ENCODE data around the gene COX7B. TPM values are rescaled to one million over a fixed set of nuclear protein-coding genes. Genes with fewer than 3 reads are reported as not detected.
A peak's percentile ranks its signal among the peaks of the same experiment; 100 is the strongest.
"Not testable (repeated sequence)": the region's sequence is repeated elsewhere in the genome, so short reads cannot be mapped to it uniquely, and the experiment has no call there.

The COX7B gene, protein sequence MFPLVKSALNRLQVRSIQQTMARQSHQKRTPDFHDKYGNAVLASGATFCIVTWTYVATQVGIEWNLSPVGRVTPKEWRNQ
- total RNA-seq (110 TPM), polyA plus RNA-seq (100 to 1,000 TPM; 395 to 504 (median 424) TPM)

DNA sequence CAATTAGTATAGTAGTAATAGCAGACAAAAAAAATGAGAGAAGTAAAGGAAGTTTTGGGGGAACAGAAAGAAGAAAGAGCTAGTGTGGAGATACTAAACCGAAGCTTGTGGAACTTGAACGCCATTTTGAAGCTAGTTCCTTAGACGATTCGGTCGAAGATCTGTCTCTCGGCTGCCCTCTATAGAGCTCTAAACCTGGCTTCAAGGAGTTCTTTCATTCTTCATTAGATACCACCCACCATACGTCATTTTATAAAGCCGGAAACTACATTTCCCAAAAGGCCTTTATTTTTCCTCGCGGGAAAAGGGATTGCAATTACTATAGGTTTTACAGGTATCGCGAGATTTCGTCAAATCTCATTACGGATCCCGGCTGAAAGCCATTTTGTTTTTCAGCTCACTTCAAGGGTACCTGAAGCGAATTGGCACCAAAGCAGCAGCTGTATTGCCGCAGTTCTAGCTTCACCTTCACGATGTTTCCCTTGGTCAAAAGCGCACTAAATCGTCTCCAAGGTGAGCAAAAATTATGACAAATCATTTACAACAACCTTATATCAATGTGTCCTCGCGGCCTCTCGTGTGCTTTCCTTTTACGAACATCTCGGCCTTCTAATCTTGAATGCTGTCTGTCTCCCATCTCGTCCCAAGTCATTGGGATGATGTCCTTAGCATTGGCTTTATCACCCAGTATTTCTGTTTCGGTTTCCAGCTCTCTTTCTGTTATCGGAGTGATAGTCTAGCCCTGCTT is at the start of gene COX7B:
Gene COX7B, plus strand, starts transcription at position 388 of the 748 bp plus-strand sequence. Its CDS starts 86 bp downstream, at position 474.
- H3K4me1 ChIP-seq (ENCODE audit: control insufficient read depth, insufficient read depth, low read length, poor library complexity, severe bottlenecking) = peaks cover 18% of the 10 kb centered on the region
- Mint-ChIP-seq H3K36me3 (peaks cover 6% of the 10 kb centered on the region), H3K9me3 (peaks cover 0 to 4% (median 0%) of the 10 kb centered on the region in 7 donors), H3K27ac (peak within 1 kb of the TSS; percentile 83 to 98 (median 96)), H3K4me1 (peaks cover 5 to 39% (median 20%) of the 10 kb centered on the region in 4 donors), H3K27me3 (no peaks in the 10 kb centered on the region), H3K4me3 (peak within 1 kb of the TSS; percentile 85 to 98 (median 92))
- no peaks in the 10 kb centered on the region for H3K27me3 ChIP-seq (ENCODE audit: control insufficient read depth, insufficient read depth, low read length)
- peak within 1 kb of the TSS; percentile 90 for H3K27ac ChIP-seq (ENCODE audit: insufficient read depth, low read length, poor library complexity, severe bottlenecking)
- peak within 1 kb of the TSS; percentile 98 for H3K4me3 ChIP-seq (ENCODE audit: low read depth, low read length)
- DNase-seq (peak; percentile 69 to 94 (median 89)), ATAC-seq (ENCODE audit: low read depth in 2 of 2) (peak; percentile 62 to 70)
- H3K9me3 ChIP-seq (ENCODE audit: control insufficient read depth in 2 of 2, low read length in 2 of 2) = no peaks in the 10 kb centered on the region
- H3K36me3 ChIP-seq (ENCODE audit: control insufficient read depth, insufficient read depth, low read length) = peaks cover 5% of the 10 kb centered on the region

DNA sequence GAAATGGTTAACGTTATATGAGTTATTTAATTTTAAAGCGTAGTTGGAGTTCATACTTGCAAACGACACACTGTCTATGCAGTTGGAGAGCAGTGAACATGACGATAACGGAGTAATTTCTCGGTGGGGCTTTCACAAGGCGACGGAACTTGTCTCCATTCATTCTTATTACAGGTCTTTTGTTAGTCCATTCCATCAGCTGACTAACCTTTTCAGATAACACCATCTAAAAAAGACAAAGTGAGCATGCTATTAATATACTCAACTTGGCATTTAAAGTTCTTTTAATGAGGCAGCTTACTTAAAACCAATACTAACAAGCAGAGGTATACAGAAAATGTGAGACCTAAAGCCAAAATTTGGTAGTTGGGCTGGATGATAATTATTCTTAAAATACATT is 23.9 kb upstream of the COX7B start:
- Histone ChIP-seq H3K4me3 (ENCODE audit: low read depth, low read length) (no peak overlapping the region), H3K9me3 (ENCODE audit: control insufficient read depth in 2 of 2, low read length in 2 of 2) (no peaks in the 10 kb centered on the region), H3K36me3 (ENCODE audit: control insufficient read depth, insufficient read depth, low read length) (peaks cover 21% of the 10 kb centered on the region), H3K4me1 (ENCODE audit: control insufficient read depth, insufficient read depth, low read length, poor library complexity, severe bottlenecking) (no peaks in the 10 kb centered on the region), H3K27ac (ENCODE audit: insufficient read depth, low read length, poor library complexity, severe bottlenecking) (no peak overlapping the region), H3K27me3 (ENCODE audit: control insufficient read depth, insufficient read depth, low read length) (no peaks in the 10 kb centered on the region)
- Mint-ChIP-seq H3K27ac (no peak overlapping the region), H3K27me3 (no peaks in the 10 kb centered on the region), H3K4me3 (no peak overlapping the region), H3K9me3 (no peaks in the 10 kb centered on the region), H3K36me3 (peaks cover 14% of the 10 kb centered on the region), H3K4me1 (peaks cover 0 to 10% (median 3%) of the 10 kb centered on the region in 4 donors)
- DNase-seq = no peak
- ATAC-seq (ENCODE audit: low read depth in 2 of 2) = no peak

DNA sequence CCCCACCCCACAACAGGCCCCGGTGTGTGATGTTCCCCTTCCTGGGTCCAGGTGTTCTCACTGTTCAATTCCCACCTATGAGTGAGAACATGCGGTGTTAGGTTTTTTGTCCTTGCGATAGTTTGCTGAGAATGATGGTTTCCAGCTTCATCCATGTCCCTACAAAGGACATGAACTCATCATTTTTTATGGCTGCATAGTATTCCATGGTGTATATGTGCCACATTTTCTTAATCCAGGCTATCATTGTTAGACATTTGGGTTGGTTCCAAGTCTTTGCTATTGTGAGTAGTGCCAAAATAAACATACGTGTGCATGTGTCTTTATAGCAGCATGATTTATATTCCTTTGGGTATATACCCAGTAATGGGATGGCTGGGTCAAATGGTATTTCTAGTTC is 17.9 kb upstream of the COX7B start:
- H3K9me3 Mint-ChIP-seq; H3K27me3 Mint-ChIP-seq; H3K36me3 ChIP-seq (ENCODE audit: control insufficient read depth, insufficient read depth, low read length); H3K27me3 ChIP-seq (ENCODE audit: control insufficient read depth, insufficient read depth, low read length); ATAC-seq (ENCODE audit: low read depth in 2 of 2); H3K4me1 ChIP-seq (ENCODE audit: control insufficient read depth, insufficient read depth, low read length, poor library complexity, severe bottlenecking); DNase-seq; H3K36me3 Mint-ChIP-seq; H3K4me3 ChIP-seq (ENCODE audit: low read depth, low read length); H3K27ac ChIP-seq (ENCODE audit: insufficient read depth, low read length, poor library complexity, severe bottlenecking); H3K4me3 Mint-ChIP-seq; H3K9me3 ChIP-seq (ENCODE audit: control insufficient read depth in 2 of 2, low read length in 2 of 2); H3K27ac Mint-ChIP-seq: not testable (repeated sequence)
- H3K4me1 Mint-ChIP-seq = peaks cover 0 to 11% (median 1%) of the 10 kb centered on the region in 4 donors

DNA sequence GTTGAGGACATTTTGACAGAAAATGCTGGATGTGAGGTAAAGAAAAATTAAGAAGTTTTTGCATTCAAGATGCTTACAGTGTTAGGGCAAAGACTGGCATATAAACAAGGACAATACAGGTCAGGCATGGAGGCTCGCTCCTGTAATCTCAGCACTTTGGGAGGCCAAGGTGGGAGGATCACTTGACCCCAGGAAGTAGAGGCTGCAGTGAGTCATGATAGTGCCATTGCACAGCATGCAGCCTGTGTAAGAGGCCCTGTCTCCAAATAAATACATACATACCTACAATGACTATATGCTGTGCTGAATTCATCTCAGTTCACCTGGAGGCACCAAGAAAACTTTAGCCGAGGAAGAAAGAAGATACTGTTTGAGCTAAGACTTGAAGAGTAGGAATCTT is 6.4 kb upstream of the COX7B start:
- H3K4me1 ChIP-seq (ENCODE audit: control insufficient read depth, insufficient read depth, low read length, poor library complexity, severe bottlenecking) = peaks cover 16% of the 10 kb centered on the region
- no peak overlapping the region for H3K27ac ChIP-seq (ENCODE audit: insufficient read depth, low read length, poor library complexity, severe bottlenecking)
- peaks cover 8 to 43% (median 25%) of the 10 kb centered on the region in 4 donors for H3K4me1 Mint-ChIP-seq
- H3K36me3 ChIP-seq (ENCODE audit: control insufficient read depth, insufficient read depth, low read length) = no peaks in the 10 kb centered on the region
- peak overlapping the region in 3 of 4 donors; percentile 5 to 44 (median 42) for H3K4me3 Mint-ChIP-seq
- peaks cover 4% of the 10 kb centered on the region for H3K36me3 Mint-ChIP-seq
- peak overlapping the region; percentile 95 for H3K4me3 ChIP-seq (ENCODE audit: low read depth, low read length)
- H3K9me3 ChIP-seq (ENCODE audit: control insufficient read depth in 2 of 2, low read length in 2 of 2) = no peaks in the 10 kb centered on the region
- no peaks in the 10 kb centered on the region for H3K27me3 ChIP-seq (ENCODE audit: control insufficient read depth, insufficient read depth, low read length)
- no peaks in the 10 kb centered on the region for H3K27me3 Mint-ChIP-seq
- H3K9me3 Mint-ChIP-seq = peaks cover 0 to 6% (median 0%) of the 10 kb centered on the region in 7 donors
- no peak overlapping the region for H3K27ac Mint-ChIP-seq
- no peak for ATAC-seq (ENCODE audit: low read depth in 2 of 2)
- DNase-seq = no peak

DNA sequence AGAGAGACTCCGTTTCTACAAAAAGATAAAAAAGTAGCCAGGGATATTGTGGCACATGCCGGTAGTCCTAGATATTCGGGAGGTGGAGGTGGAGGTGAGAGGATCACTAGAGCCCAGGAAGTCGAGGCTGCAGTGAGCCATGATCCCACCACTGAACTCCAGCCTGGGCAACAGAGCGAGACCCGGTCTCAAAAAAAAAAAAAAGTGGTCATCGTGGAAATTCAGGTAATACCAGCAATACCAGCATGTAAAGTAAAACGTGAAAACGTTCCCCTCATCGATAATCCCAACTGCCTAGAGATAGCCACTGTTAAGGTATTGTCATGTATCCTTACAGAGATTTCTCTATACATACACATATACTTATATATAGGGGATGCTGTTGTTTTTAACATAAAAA is 5.6 kb upstream of the COX7B start:
- Mint-ChIP-seq H3K4me1 (peaks cover 5 to 41% (median 22%) of the 10 kb centered on the region in 4 donors), H3K9me3 (peaks cover 0 to 6% (median 0%) of the 10 kb centered on the region in 7 donors), H3K4me3 (peak overlapping the region; percentile 92 to 98 (median 94)), H3K27ac (peak overlapping the region in 2 of 3 donors; percentile 97 to 99), H3K27me3 (no peaks in the 10 kb centered on the region), H3K36me3 (peaks cover 4% of the 10 kb centered on the region)
- Histone ChIP-seq H3K9me3 (ENCODE audit: control insufficient read depth in 2 of 2, low read length in 2 of 2) (no peaks in the 10 kb centered on the region), H3K4me3 (ENCODE audit: low read depth, low read length) (peak overlapping the region; percentile 95), H3K27ac (ENCODE audit: insufficient read depth, low read length, poor library complexity, severe bottlenecking) (peak overlapping the region; percentile 95), H3K4me1 (ENCODE audit: control insufficient read depth, insufficient read depth, low read length, poor library complexity, severe bottlenecking) (peaks cover 16% of the 10 kb centered on the region), H3K27me3 (ENCODE audit: control insufficient read depth, insufficient read depth, low read length) (no peaks in the 10 kb centered on the region), H3K36me3 (ENCODE audit: control insufficient read depth, insufficient read depth, low read length) (no peaks in the 10 kb centered on the region)
- DNase-seq = no peak
- no peak for ATAC-seq (ENCODE audit: low read depth in 2 of 2)

GRCh38 chrX:77894921-77895886 is 4.1 kb upstream of the COX7B start, which contains the start of gene MAGT1:
MAGT1 (minus strand) TSS chrX:77895435; CDS start chrX:77895410, 25 bp downstream.
- H3K27ac Mint-ChIP-seq = peak within 1 kb of the TSS; percentile 97 to 100 (median 99)
- peak within 1 kb of the TSS; percentile 92 to 98 (median 94) for H3K4me3 Mint-ChIP-seq
- ATAC-seq (ENCODE audit: low read depth in 2 of 2) (peak; percentile 90 to 92), DNase-seq (peak; percentile 88 to 96 (median 93))
- no peaks in the 10 kb centered on the region for H3K36me3 Mint-ChIP-seq
- Histone ChIP-seq H3K27me3 (ENCODE audit: control insufficient read depth, insufficient read depth, low read length) (no peaks in the 10 kb centered on the region), H3K4me3 (ENCODE audit: low read depth, low read length) (peak within 1 kb of the TSS; percentile 95), H3K9me3 (ENCODE audit: control insufficient read depth in 2 of 2, low read length in 2 of 2) (no peaks in the 10 kb centered on the region), H3K27ac (ENCODE audit: insufficient read depth, low read length, poor library complexity, severe bottlenecking) (peak within 1 kb of the TSS; percentile 95), H3K4me1 (ENCODE audit: control insufficient read depth, insufficient read depth, low read length, poor library complexity, severe bottlenecking) (peaks cover 16% of the 10 kb centered on the region), H3K36me3 (ENCODE audit: control insufficient read depth, insufficient read depth, low read length) (no peaks in the 10 kb centered on the region)
- peaks cover 5 to 43% (median 25%) of the 10 kb centered on the region in 4 donors for H3K4me1 Mint-ChIP-seq
- peaks cover 0 to 4% (median 0%) of the 10 kb centered on the region in 7 donors for H3K9me3 Mint-ChIP-seq
- H3K27me3 Mint-ChIP-seq = no peaks in the 10 kb centered on the region

- H3K4me3 ChIP-seq (ENCODE audit: low read depth, low read length) = peak overlapping the region; percentile 98
- H3K27ac Mint-ChIP-seq = peak overlapping the region in 2 of 3 donors; percentile 42 to 83
- peak overlapping the region; percentile 85 to 98 (median 92) for H3K4me3 Mint-ChIP-seq
- H3K27me3 ChIP-seq (ENCODE audit: control insufficient read depth, insufficient read depth, low read length) = no peaks in the 10 kb centered on the region
- no peak for DNase-seq
- H3K36me3 ChIP-seq (ENCODE audit: control insufficient read depth, insufficient read depth, low read length) = peaks cover 13% of the 10 kb centered on the region
- no peaks in the 10 kb centered on the region for H3K27me3 Mint-ChIP-seq
- peaks cover 10% of the 10 kb centered on the region for H3K36me3 Mint-ChIP-seq
- peaks cover 0 to under 1% (median 0%) of the 10 kb centered on the region in 7 donors for H3K9me3 Mint-ChIP-seq
- peak overlapping the region; percentile 90 for H3K27ac ChIP-seq (ENCODE audit: insufficient read depth, low read length, poor library complexity, severe bottlenecking)
- H3K9me3 ChIP-seq (ENCODE audit: control insufficient read depth in 2 of 2, low read length in 2 of 2) = no peaks in the 10 kb centered on the region
- no peak for ATAC-seq (ENCODE audit: low read depth in 2 of 2)
- peaks cover 18% of the 10 kb centered on the region for H3K4me1 ChIP-seq (ENCODE audit: control insufficient read depth, insufficient read depth, low read length, poor library complexity, severe bottlenecking)
- peaks cover 2 to 35% (median 18%) of the 10 kb centered on the region in 4 donors for H3K4me1 Mint-ChIP-seq
These were observed 1.4 kb downstream of the COX7B start for GRCh38 chrX:77900688-77901087.
